HG03280 (cell line): ENCODE data around the gene EIF4A3.

Source experiments
- ATAC-seq: cut with Tn5 transposase; IDR thresholded peaks from one replicate; pipeline ENCODE4 v1.9.1; 2021; ENCODE audit warnings: mild to moderate bottlenecking, moderate library complexity; ENCODE audit not compliant: unreplicated experiment

Gene EIF4A3

GRCh38 chr17:80084773-80085172 lies 62.2 kb downstream of the EIF4A3 start:
- ATAC-seq = no peak
